Heart left ventricle (tissue), 13 donors: Measurements from ENCODE around the gene JAKMIP3.

Source experiments
- CTCF ChIP-seq, 12 donors: fragments of 200-600 bp; sonication (generic) in 4 of 12; IDR thresholded peaks; one replicate each; pipeline versions ENCODE4 v1.5.0 to v1.8.0; 2018 to 2022; ENCODE audit warnings: antibody characterized with exemption in 12 of 12, mild to moderate bottlenecking in 5 of 12
- POLR2A ChIP-seq, 2 donors: fragments of 450-650 bp; IDR thresholded peaks; one replicate each; pipeline ENCODE4 v1.6.1; 2017; ENCODE audit warnings: antibody characterized with exemption in 2 of 2, mild to moderate bottlenecking in 2 of 2, moderate library complexity in 2 of 2
- donor health status: ischemic (EF 13 %, LVEDD 7.1; RV severe dilation, severe dysfunction).
- donor health status: DM: no; HTN: yes; CAD: no.
- donor health status: DM: no; HTN: no; CAD: no.
- donor health status: ischemic (EF 25% LVEDD 6.9; RV normal size, moderate dysfunction).
- donor health status: ischemic (EF 25% LVEDD 5.7; RV mildly dilated, moderate dysfunction).
- donor health status: ischemic (EF 35%, LVEDD 5.7; RV mildly dilated, moderate dysfunction).
- donor health status: nonischemic (EF 11% LVEDD 7.7; RV severe dilation, severe dysfunction).
- donor health status: DM: yes; HTN: yes; CAD: no.
- donor health status: PGD.
- donor health status: ischemic (EF 29% LVEDD 5.4; RV normal size, mild dysfunction).
- donor health status: nonischemic (EF 23%, LVEDD 6.1; RV moderate dilation, normal function).

- TF ChIP-seq CTCF (IDR thresholded peaks at IDR 0.05): no peak
- TF ChIP-seq POLR2A (IDR thresholded peaks at IDR 0.05): no peak
Measured at GRCh38 chr10:132107186-132107948, 41.6 kb downstream of the JAKMIP3 start.
